ENCODE data around the gene SPRYD3.
"Not testable (repeated sequence)": the region's sequence is repeated elsewhere in the genome, so short reads cannot be mapped to it uniquely, and the experiment has no call there.

Gene SPRYD3

DNA sequence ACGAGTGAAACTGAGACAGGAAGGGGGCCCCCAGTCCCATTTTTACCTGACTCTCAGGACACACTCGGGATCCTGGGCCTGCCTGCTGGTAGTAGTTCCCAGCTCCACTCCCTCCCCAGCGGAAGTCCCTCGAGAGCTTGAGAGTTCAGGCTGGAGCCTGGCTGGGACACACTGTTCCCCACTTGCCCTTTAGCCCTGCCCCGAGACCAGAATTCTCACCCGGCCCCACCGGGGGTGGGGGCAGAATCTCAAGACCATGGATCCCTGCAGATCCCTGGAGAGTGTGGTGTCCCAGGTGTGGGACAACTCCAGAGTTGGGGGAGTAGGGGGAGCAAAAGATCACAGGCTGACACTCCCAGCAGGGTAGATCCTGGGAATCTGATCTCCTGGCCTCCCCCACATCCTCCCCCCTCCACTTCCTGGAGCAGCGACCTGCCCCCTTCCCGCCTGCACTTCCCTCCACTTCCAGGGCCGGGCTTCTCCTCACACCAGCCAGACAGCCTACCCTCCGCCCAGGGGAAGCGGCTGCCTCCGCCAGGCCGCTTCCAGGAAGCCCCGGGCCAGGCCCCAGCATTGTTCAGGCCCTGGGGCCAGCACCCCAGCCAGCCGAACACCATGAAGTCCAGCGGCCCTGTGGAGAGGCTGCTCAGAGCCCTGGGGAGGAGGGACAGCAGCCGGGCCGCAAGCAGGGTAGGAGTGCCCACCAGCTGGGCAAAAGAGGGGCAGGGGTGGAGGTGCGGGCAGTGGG is 29.4 kb downstream of the SPRYD3 start, which contains the start of gene TNS2:
TNS2 (plus strand) TSS at position 495 of the 748 bp plus-strand sequence; CDS start at position 616, 121 bp downstream.
- peak; percentile 24 for DNase-seq

DNA sequence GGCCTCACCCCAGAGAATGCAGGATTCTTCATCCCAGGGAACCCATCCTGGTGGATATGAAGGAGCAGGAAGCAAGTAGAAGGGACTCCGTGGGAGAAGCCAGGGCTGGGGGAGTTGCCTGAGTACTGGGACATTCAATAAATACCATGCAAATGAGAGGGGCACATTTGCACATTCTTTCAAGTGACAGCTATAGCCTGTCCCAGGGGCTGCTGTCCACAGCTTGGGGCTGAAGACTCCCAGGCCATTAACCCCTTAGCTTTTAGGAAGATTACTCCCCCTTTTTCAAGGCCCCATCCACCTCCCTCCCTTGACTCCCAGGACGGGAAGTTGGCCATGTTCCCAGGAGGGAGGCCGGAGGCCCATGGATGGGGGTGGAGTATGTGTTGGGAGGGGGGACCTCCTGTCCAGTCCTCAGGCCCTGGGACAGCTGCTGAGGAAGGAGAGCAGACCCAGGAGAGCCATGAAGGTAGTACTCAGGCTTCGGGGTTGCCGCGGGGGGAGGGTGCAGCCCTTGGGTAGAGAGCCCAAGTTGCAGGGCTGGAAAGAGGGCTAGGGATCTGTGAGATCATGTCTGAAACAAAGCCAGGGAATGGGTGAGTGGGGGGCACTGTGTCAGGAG is 30.3 kb downstream of the SPRYD3 start:
- DNase-seq = no peak

DNA sequence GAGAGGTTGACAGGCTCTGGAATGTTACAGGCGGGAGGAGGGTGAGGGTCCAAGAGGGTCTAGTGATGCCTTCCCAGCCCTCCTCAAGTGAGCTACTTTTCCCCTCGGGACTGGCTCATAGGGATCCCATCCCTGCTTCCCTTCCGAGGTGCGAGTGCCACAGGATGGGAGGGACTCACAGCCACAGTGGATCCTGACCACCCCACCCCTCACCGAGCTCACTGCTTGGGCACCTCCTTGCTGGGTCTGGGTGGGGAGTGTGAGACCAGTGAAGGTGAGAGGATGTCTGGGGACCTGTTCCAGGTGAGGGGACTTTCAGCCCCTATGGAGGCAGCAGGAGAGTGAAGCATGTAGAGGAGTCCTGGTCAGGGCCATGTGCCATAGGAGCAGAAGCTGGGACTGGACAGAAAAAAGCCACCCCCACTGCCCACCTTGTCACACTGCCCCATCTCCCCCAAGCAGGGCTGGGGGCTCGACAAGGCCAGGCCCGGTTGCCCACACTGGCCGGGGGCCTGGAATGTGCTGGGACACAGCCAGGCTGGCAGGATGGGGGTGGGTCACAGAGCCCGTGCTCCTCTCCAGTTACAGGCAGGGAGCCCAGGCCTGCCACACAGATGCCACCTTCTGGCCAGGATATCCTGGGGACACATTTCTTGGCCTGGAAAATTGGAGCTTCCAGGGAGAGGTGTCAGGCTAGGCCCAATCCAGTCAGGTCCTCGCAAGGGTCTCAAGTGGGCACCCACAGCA is 31.0 kb downstream of the SPRYD3 start:
- no peak for DNase-seq

DNA sequence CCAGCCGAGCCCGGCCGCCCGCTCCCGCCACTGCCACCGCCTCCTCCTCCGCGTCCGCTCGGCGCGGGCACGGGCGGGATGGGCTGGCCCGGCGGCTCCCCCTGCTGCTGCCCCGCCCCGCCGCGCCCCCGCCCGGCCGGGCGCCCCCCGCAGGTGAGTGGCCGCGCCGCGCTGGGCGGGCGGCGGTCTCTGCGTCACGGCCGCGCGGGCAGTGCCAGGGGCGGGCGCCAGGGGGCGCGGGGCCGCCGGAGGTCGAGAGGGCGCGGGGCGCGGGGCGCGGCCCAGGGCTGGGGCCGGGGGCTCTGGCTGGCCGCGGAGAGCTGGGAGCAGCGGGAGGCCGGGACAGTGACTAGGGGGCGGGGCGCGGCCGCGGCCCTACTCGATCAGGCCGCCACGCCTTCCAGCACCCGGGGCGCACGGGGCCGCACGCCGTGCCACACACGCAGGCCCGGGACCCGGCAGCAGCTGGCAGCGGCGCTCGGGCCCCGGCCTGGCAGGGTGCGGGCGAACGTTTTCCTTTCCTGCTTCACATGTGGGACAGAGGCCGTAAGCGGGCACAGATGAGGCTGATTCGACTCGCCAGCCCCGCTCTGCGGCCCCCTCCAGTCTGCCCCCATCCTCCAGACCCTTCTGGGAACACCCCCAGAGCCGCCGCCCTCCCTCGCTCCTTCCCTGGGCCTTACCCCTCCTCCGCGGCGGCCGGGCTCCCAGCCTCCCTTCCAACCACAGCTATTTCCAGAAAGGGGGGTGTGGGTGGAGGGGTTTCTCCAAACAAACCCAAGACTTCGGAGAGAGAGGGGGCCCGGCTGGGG is 31.8 kb downstream of the SPRYD3 start:
- DNase-seq = no peak

- peak; percentile 47 for DNase-seq
Measured at GRCh38 chr12:53046655-53047220, 32.5 kb downstream of the SPRYD3 start.

DNA sequence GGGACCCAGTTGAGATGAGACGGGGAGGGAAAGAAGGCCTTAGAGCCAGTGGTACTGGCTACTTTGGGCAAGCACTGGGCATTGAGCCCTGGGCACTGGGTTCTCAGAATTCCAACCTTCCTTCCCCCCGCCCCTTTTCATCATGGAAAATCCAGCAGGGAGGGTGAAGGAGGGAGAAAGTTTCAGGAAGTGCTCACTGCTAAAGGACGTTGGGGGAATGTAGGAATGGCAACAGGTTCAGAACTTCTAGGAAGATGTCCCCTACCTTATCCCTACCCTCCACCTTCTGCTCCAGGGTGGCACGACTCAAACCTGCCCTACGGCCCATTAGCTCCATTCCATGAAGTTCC is 33.5 kb downstream of the SPRYD3 start:
- no peak for DNase-seq

- no peak for DNase-seq
Measured at GRCh38 chr12:53044896-53045695, 34.1 kb downstream of the SPRYD3 start.

DNA sequence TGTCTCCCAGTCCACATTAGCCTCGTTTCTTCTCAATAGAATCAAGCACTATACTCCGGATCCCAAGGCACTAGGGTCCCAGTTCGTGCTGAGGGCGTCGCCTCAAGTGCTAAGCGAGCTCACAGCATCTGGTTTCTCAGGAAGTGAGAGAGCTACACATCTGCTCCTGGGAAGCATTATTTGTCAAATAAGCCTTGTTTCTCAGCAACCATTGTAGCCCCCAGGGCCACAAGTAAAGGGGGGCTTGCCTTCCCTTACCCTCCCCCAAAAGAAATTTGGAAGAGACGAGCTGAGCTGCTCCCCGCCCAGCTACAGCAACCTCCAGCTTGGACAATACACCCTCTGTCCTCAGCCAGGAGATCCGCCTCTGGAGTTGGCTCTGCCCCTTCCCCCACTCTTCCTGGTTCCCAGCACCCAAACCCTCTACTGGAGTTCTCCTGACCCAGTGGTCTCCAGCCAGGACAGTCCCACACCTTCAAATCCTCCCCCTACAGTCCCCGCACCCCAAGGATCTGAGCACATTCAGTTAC is 35.1 kb downstream of the SPRYD3 start:
- no peak for DNase-seq

DNA sequence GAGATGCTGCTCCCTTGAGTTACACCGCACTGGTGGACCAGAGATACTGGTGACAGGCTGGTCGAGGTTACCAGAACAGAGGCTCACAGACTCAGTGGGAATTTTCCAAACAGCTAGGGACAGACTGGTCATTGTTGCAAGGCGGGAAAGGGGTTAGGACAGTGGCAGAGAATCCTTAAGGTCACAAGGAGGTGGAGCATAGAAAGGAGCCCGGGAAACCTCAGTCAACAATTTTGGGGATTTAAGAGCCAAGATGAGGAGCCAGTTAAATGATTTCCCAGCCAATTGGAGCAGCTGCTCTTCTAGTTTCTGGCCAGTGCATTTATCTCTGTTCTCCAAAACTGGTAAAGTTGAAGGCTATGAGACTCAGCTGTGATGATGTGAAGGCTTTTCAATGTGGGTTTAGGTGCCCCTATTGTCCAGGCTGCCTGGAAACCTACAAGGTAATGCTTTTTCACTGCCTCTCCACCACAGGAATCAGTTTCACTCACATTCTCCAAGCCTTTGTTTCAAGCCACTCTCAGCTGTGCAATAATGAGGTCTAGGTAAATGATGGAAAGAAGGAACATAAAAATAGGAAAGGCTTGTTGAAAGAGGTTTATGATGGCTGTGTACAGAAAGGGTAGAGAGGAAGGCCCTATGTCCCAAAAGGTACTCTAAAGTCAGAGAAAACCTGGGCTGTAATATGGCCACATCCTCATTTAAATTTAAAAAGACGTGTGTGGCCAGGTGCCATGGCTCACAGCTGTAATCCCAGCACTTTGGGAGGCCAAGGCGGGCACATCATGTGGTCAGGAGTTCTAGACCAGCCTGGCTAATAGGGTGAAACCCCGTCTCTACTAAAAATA is 36.4 kb downstream of the SPRYD3 start:
- DNase-seq = no peak

GRCh38 chr12:53039851-53040250 is 39.3 kb downstream of the SPRYD3 start:
- no peak for DNase-seq

- DNase-seq = no peak
Measured at GRCh38 chr12:53036802-53037201, 42.4 kb downstream of the SPRYD3 start.

DNA sequence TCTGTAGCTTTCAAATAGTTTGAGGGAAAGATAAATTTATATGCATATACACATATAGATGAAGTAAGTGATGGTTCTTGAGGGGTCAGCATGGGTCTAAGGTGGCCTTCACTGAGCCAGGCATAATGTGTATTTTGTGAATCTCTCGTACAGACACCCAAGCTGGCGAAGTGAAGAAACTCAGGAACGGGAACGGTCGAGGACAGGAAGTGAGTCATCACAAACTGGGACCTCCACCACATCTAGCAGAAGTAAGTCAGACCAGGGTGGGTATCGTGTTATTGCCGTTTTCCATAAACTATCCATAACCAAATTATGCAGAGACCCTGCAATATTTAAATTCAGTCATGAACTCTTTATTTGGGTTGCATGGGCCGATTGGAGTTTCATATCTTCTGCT is 44.7 kb downstream of the SPRYD3 start:
- DNase-seq = no peak

DNA sequence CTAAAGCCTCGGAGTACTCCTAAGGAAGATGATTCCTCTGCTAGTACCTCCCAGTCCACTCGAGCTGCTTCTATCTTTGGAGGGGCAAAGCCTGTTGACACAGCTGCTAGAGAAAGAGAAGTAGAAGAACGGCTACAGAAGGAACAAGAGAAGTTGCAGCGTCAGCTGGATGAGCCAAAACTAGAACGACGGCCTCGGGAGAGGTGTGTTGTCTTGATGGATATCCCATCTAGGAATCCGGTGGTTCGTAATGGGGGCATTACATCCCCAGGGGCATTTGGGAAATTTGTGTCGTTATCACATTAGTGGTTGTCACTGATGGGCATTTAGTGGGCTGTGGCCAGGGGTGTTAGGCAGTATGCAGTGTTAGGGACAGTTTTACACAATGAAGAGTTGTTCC is 45.4 kb downstream of the SPRYD3 start:
- DNase-seq = not testable (repeated sequence)

GRCh38 chr12:53031616-53032015 is 47.6 kb downstream of the SPRYD3 start:
- DNase-seq = no peak

DNA sequence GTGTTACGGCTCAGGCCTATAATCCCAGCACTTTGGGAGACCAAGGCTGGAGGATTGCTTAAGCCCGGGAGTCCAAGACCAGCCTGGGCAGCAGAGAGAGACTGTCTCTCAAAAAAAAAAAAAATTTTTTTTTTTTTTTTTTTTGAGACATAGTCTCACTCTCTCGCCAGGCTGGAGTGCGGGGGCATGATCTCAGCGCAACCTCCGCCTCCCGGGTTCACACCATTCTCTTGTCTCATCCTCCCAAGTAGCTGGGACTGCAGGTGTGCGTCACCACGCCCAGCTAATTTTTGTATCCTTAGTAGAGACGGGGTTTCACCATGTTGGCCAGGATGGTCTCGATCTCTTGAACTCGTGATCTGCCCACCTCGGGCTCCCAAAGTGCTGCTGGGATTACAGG is 52.2 kb downstream of the SPRYD3 start:
- DNase-seq = not testable (repeated sequence)

- no peak for DNase-seq
Measured at GRCh38 chr12:53025250-53025649, 53.9 kb downstream of the SPRYD3 start.

DNA sequence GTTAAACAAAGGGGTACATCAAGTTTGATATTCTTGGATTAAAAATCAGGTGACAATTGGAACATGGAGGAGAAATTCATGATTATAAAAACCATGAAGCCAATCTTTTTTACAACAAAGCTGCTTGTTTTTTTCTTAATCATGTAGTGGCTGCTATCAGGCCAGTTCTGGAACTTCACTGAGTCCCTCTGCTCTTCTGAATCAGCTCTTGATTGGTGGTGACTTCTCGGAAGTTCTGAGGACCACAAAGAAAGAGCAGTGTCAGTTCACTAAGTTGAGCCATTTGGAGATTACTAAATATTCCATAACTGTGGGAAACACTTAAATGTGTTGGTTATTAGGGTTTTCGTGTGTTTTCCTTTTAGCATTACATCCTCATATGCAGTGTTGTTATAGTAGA is 64.5 kb downstream of the SPRYD3 start:
- DNase-seq = no peak
